Large intestine (tissue), 3 donors: ENCODE measurements around the gene KRT80. TPM values are rescaled to one million over a fixed set of nuclear protein-coding genes. Genes with fewer than 3 reads are reported as not detected.

Experiments used
- DNase-seq, 2 donors: peaks; one replicate each; pipeline versions ENCODE4 v3.0.0 to v3.0.0-alpha.2; 2013
- H3K27ac ChIP-seq: one replicate; pipeline ENCODE4 v1.5.1; 2013; ENCODE audit warnings: low read length
- H3K27me3 ChIP-seq: 2 replicates; pipeline ENCODE4 v1.6.1; 2013; ENCODE audit warnings: low read length; ENCODE audit not compliant: control insufficient read depth, insufficient read depth
- H3K36me3 ChIP-seq: 2 replicates; pipeline ENCODE4 v1.6.1; 2013; ENCODE audit warnings: low read length; ENCODE audit not compliant: control insufficient read depth, insufficient read depth
- H3K4me1 ChIP-seq: one replicate; pipeline ENCODE4 v1.6.1; 2013; ENCODE audit warnings: low read length; ENCODE audit not compliant: control insufficient read depth, insufficient read depth
- H3K4me3 ChIP-seq: one replicate; pipeline ENCODE4 v1.5.1; 2013; ENCODE audit warnings: low read length
- H3K9me3 ChIP-seq: one replicate; pipeline ENCODE4 v1.6.1; 2013; ENCODE audit warnings: mild to moderate bottlenecking, low read depth, low read length, moderate library complexity; ENCODE audit not compliant: control insufficient read depth
- WGBS: methylation state at CpG from one replicate; pipeline ENCODE4 v1.1.5; 2013; ENCODE audit warnings: low lambda C conversion rate; ENCODE audit not compliant: insufficient coverage; 5-methylcytosine and 5-hydroxymethylcytosine counted together
- polyA plus RNA-seq: library from polyadenylated mRNA; unstranded; fragments of 120-200 nt; gene quantifications from one replicate; pipeline ENCODE4 v1.2.1, GENCODE V29; 2013

Gene KRT80
- polyA plus RNA-seq, 1 donor = 0.45 TPM

DNA sequence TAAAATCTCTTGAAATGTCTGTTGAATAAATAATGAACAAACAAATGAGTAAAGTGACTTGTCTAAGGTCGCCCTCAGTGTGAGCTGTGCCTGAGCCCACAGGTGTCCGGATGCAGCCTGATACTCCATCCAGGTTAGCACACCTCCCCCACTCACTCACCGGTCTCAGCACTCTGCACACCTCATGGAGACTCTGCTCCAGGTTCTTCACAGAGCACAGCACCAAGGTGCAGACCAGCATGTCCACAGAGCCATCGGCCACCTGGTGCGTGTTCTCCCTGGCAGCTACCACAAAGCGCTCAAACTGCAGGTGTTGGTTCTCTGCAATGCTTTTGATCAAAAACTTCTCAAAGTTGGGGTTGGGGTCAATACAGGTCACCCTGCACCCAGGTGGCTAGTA lies 37.1 kb upstream of the KRT80 start:
- H3K9me3 ChIP-seq = no peaks in the 10 kb centered on the region
- no peak overlapping the region for H3K27ac ChIP-seq
- no peaks in the 10 kb centered on the region for H3K36me3 ChIP-seq
- no CpG with 5 or more reads among the region's 6 CpGs for WGBS
- H3K27me3 ChIP-seq = peaks cover 32% of the 10 kb centered on the region
- DNase-seq = no peak
- H3K4me1 ChIP-seq = peaks cover 11% of the 10 kb centered on the region
- no peak overlapping the region for H3K4me3 ChIP-seq

DNA sequence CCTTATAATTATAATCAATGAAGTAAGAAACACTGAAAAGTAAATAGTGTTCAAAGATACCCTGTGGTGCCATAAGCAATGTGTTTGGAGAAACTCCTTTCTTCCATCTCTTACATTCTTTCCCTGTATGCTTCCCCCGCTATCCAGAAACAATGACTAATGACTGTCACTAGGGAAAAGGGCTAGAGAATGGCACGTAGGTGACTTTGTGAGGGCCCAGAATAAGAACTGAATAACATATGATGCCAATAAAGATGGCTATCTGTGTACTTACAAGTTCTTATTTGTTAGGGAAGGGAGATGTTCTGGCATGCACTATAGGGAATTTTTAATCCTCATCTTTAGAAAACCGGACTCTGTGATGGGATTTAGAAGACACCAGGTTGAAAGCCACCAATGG lies 36.6 kb upstream of the KRT80 start:
- DNase-seq = no peak
- H3K9me3 ChIP-seq = no peaks in the 10 kb centered on the region
- H3K4me1 ChIP-seq = peaks cover 13% of the 10 kb centered on the region
- H3K27ac ChIP-seq = no peak overlapping the region
- H3K36me3 ChIP-seq = no peaks in the 10 kb centered on the region
- WGBS = 60% methylated on average over 1 of the region's 3 CpGs
- H3K4me3 ChIP-seq = no peak overlapping the region
- H3K27me3 ChIP-seq = peaks cover 26% of the 10 kb centered on the region

DNA sequence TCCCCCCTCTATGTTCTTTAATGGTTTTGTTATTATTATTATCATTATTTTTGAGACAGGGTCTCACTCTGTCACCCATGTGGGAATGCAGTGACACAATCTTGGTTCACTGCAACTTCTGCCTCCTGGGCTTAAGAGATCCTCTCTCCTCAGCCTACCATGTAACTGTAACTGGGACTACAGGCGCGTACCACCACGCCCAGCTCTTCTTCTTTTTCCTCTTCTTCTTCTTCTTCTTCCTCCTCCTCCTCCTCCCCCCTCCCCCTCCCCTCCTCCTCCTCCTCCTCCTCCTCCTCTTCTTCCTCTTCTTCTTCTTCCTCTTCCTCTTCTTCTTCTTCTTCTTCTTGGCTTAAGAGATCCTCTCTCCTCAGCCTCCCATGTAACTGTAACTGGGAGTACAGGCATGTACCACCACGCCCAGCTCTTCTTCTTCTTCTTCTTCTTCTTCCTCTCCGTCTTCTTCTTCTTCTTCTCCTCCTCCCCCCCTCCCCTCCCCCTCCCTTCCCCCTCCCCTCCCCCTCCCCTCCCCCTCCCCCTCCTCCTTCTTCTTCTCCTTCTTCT lies 35.9 kb upstream of the KRT80 start:
- Histone ChIP-seq H3K4me3 (no peak overlapping the region), H3K36me3 (no peaks in the 10 kb centered on the region), H3K4me1 (peaks cover 14% of the 10 kb centered on the region), H3K27ac (no peak overlapping the region), H3K27me3 (peaks cover 20% of the 10 kb centered on the region), H3K9me3 (no peaks in the 10 kb centered on the region)
- WGBS = no CpG with 5 or more reads among the region's 5 CpGs
- DNase-seq = no peak

DNA sequence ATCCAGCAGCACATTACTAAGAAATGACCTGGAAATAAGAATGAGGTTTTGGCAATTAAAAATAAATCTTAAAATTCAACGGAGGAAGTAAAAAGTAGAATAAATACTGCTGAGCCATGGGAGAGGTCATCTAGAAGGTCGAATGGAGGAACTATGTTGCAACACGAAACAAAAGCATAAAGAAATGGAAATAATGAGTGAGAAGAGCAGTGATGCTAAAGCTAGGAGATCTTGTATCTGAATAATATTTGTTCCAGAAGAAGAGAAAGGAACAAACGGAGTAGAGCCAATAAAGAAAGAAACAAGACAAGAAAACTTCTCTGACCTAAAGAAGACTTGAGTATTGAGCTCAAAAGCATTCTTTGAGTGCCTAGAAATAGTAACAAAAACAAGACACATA lies 34.6 kb upstream of the KRT80 start:
- Histone ChIP-seq H3K27ac (no peak overlapping the region), H3K27me3 (peaks cover 8% of the 10 kb centered on the region), H3K9me3 (no peaks in the 10 kb centered on the region), H3K36me3 (no peaks in the 10 kb centered on the region), H3K4me3 (no peak overlapping the region), H3K4me1 (peaks cover 14% of the 10 kb centered on the region)
- DNase-seq = no peak
- WGBS = 89% methylated on average over 4 of the region's 4 CpGs

DNA sequence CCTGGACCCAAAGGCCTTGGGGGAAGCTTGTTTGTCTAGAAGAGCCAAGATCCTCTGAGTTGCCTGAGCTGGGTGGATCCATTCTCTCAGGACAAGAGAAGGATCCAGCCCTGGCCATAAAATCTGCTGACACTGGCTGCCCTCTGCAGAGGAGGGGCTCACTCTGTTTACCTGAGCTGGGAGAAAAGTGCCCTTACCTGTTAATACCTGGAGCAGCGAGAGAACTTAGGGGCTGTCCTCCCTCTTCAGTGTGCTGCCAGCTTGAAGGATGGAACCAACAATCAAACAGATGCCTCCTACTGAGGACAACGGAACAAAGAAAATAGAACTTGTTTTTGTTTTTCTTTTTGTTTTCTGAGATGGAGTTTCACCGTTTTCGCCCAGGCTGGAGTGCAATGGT lies 33.9 kb upstream of the KRT80 start:
- H3K9me3 ChIP-seq = no peaks in the 10 kb centered on the region
- H3K4me1 ChIP-seq = peaks cover 15% of the 10 kb centered on the region
- no peaks in the 10 kb centered on the region for H3K36me3 ChIP-seq
- no peak overlapping the region for H3K4me3 ChIP-seq
- 20% methylated on average over 1 of the region's 4 CpGs for WGBS
- no peak for DNase-seq
- peaks cover 7% of the 10 kb centered on the region for H3K27me3 ChIP-seq
- no peak overlapping the region for H3K27ac ChIP-seq

DNA sequence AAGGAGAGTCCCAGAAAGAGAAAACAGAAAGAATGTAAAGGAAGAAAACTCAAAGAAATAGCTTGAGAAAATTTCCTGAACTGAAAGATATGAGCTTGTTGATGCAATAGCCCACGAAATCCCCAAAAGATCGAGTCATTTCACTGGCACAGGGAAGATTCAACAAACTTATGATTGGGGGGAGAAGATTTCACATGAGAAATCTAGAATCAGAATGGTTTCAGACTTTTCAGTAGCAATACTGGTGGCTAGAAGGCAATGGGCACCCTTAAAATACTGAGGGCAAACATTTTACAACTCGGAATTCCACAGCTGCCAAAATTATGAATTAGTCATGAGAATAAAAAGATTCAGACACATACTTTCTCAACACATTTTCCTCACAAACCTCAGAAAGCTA lies 32.3 kb upstream of the KRT80 start:
- H3K4me1 ChIP-seq = peaks cover 23% of the 10 kb centered on the region
- WGBS = 100% methylated on average over 1 of the region's 3 CpGs
- no peak overlapping the region for H3K4me3 ChIP-seq
- no peak overlapping the region for H3K27ac ChIP-seq
- DNase-seq = no peak
- no peaks in the 10 kb centered on the region for H3K27me3 ChIP-seq
- no peaks in the 10 kb centered on the region for H3K9me3 ChIP-seq
- no peaks in the 10 kb centered on the region for H3K36me3 ChIP-seq

DNA sequence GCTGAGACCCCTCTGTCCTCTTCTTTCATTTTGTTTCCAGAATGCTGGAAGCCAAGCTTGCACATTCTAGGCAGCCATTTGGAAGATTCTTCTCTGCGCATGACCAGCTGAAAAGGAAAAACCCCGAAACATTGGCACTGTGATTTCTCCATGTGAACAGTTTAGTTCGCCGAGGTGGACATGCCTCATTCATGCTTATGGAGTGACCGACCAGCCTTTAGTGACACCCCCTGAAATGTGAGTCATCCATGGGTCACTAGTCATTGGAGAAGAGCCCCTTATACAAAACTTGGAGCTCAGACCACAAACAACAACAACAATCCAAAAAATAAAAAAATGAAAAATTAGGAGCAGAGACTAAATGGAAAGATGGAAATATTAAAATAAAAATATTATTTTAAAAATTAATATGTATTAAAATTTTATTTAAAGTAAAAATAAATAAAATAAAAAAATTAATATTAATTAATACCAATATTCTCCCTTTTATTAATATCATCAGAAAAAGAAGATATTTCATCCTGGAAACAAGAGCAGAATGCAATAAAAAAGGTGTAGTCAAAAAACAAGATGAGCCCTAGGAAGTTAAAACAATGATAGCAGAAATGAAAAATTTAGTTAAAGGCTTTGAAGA lies 31.7 kb upstream of the KRT80 start:
- H3K4me1 ChIP-seq = peaks cover 23% of the 10 kb centered on the region
- H3K4me3 ChIP-seq = no peak overlapping the region
- H3K27ac ChIP-seq = no peak overlapping the region
- H3K9me3 ChIP-seq = no peaks in the 10 kb centered on the region
- no peaks in the 10 kb centered on the region for H3K36me3 ChIP-seq
- whole genome bisulfite sequencing = no CpG with 5 or more reads among the region's 5 CpGs
- no peak for DNase-seq
- H3K27me3 ChIP-seq = no peaks in the 10 kb centered on the region

DNA sequence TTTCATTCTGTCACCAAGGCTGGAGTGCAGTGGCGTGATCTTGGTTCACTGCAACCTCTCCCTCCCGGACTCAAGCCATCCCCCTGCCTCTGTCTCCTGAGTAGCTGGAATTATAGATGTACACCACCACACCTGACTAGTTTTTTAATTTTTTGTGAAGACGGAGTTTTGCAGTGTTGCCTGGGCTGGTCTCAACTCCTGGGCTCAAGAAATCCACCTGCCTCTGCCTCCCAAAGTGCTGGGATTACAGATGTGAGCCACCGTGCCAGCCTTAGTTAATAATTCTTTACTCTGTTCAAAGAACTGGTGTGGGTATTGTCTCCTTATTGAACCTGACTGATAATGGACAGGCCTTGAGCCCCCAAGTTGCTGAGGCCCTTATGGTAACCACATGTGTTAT lies 30.9 kb upstream of the KRT80 start:
- no peak overlapping the region for H3K4me3 ChIP-seq
- no peak for DNase-seq
- no peaks in the 10 kb centered on the region for H3K9me3 ChIP-seq
- no peaks in the 10 kb centered on the region for H3K27me3 ChIP-seq
- H3K27ac ChIP-seq = no peak overlapping the region
- no peaks in the 10 kb centered on the region for H3K36me3 ChIP-seq
- WGBS = no CpG with 5 or more reads among the region's 4 CpGs
- H3K4me1 ChIP-seq = peaks cover 23% of the 10 kb centered on the region

DNA sequence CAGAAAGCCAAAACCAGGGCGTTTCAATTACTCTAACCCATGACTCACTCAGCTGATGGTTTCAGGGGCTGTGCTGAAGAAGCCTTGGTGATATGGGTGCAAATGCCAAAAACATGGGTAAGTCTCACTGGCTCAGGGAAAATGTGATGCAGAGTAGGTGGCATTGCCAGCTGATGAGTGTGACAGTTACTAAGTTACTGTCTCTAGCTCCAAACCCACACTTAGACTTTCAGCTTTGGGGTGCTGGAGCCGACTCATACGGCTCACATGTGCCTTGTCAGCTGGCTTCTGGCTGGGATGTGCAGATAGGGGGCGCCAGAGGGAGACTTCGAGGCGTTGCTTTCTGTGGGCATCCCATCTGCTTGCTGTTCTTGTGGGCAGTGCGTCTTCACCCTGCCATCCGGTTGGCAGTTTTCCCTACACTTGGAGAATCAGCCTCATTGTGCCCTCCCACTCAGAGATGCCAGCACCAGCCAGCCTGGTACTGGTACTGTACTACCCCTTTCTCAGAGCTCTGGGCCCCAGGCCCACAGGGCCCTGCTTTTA lies 30.2 kb upstream of the KRT80 start:
- Histone ChIP-seq H3K27me3 (no peaks in the 10 kb centered on the region), H3K4me1 (peaks cover 26% of the 10 kb centered on the region), H3K27ac (peak overlapping the region; percentile 11), H3K9me3 (no peaks in the 10 kb centered on the region), H3K36me3 (no peaks in the 10 kb centered on the region), H3K4me3 (no peak overlapping the region)
- no CpG with 5 or more reads among the region's 8 CpGs for WGBS
- DNase-seq = peak in 1 of 2 donors; percentile 70

DNA sequence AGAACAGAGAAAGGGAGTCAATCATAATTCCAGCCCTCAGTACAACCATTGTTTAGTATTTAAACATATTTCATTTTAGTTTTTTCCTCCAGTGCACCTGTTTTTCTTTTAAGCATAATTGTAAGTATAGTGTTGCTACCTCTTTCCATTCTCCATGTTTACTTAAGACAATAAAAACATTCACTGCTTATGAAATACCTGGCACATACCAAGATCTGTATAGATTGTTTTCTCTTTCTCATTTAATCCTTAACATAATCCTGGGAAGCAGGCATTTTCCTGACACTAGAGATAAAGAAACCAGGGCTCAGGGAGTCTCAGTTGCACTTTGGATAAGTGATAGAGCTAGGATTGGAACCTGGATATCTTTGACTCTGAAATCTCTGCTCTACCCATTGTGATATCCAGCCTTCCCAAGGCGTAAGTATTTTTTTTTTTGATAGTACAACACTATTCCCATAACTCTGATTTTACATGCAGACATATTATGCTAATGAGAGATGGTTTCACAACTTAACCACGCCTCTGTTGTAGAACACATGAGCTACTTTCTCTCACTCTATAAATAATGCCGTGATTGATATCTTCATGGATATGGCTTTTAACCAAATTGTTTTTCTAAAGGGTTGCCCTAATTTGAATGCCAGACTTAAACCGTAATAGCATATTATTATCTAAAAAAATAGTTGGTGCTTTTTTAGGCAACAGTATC lies 29.4 kb upstream of the KRT80 start:
- H3K27me3 ChIP-seq = no peaks in the 10 kb centered on the region
- H3K4me3 ChIP-seq = no peak overlapping the region
- no peaks in the 10 kb centered on the region for H3K9me3 ChIP-seq
- H3K4me1 ChIP-seq = peaks cover 34% of the 10 kb centered on the region
- no peak overlapping the region for H3K27ac ChIP-seq
- DNase-seq = no peak
- 60% methylated on average over 1 of the region's 4 CpGs for WGBS
- no peaks in the 10 kb centered on the region for H3K36me3 ChIP-seq
